ENCODE results near the gene SLIT3.
A peak's percentile ranks its signal among the peaks of the same experiment; 100 is the strongest.

The SLIT3 gene

DNA sequence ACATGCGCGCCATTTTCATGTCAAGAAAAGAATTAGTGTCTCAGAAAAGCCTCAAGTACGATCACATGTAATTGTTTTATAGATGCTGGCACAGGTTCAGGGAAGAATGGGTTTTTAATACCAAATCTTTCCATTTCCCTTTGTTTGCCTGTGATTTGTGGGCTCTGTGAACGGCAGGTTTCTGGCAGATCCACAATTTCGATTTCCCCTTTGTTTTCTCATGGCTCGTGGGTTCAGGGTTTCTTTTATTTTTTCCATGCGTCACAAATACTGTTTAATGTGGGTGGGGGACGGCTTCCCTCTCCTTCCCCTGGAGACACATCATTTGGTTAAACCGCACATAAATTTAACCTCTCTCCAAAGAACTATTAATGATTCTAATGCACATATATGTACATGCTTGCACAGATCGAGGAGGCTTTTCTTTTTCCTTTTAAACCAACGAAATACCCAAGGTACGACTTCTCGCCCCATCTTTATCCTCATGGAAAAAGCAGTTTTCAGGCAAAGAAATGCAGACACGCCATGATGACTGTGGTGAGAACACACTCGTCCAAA, 195.9 kb downstream of the SLIT3 start:
- no peak overlapping the region for H3K4me3 ChIP-seq (ENCODE audit: low read depth, low read length)
- in situ Hi-C loops (cut with HindIII; ENCODE audit: low pct_ligation_motif_present, low sequenced_read_pairs) = no loop called here
- H3K36me3 ChIP-seq (replicated peaks) = no peaks in the 10 kb centered on the region
- no peak for DNase-seq
- TF ChIP-seq, protein P1, sequence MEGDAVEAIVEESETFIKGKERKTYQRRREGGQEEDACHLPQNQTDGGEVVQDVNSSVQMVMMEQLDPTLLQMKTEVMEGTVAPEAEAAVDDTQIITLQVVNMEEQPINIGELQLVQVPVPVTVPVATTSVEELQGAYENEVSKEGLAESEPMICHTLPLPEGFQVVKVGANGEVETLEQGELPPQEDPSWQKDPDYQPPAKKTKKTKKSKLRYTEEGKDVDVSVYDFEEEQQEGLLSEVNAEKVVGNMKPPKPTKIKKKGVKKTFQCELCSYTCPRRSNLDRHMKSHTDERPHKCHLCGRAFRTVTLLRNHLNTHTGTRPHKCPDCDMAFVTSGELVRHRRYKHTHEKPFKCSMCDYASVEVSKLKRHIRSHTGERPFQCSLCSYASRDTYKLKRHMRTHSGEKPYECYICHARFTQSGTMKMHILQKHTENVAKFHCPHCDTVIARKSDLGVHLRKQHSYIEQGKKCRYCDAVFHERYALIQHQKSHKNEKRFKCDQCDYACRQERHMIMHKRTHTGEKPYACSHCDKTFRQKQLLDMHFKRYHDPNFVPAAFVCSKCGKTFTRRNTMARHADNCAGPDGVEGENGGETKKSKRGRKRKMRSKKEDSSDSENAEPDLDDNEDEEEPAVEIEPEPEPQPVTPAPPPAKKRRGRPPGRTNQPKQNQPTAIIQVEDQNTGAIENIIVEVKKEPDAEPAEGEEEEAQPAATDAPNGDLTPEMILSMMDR (IDR thresholded peaks at IDR 0.05; ENCODE audit: low read depth, low read length, missing control alignments) = no peak
- H3K27ac ChIP-seq = no peak overlapping the region
- no peaks in the 10 kb centered on the region for H3K27me3 ChIP-seq (replicated peaks)

DNA sequence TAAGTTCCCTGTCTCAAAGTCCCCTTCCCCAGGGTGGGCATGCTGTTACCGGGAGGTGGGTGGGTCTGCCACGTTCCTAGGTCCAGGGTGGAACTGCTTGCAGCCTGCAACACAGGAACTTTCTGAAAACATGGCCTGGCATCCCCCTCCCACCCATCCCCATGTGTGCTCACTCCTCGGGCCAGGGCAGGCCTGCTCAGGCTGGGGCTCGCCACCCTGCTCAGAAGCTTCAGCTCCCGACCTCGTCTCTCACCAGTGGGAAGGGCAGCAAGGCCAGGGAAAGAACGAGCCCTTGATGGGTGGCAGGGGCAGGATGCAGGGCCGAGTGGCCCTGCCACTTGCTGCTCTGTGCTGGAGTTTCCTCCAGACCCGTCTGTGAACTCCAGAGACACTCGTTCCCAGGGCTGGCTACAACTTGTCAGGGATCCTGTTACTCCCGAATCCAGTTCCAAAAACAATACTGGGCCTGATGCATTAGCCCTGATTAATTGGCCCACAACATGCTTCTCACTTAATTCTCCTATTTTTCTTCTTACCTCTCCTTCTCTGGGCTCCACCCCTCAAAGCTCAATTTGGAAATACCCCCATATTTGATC, 197.3 kb downstream of the SLIT3 start:
- Histone ChIP-seq H3K27ac (no peak overlapping the region), H3K36me3 (replicated peaks) (no peaks in the 10 kb centered on the region), H3K4me3 (ENCODE audit: low read depth, low read length) (no peak overlapping the region), H3K27me3 (replicated peaks) (no peaks in the 10 kb centered on the region)
- in situ Hi-C loops (cut with HindIII; ENCODE audit: low pct_ligation_motif_present, low sequenced_read_pairs) = no loop called here
- TF ChIP-seq, protein P1 (IDR thresholded peaks at IDR 0.05; ENCODE audit: low read depth, low read length, missing control alignments) = no peak
- DNase-seq = no peak

DNA sequence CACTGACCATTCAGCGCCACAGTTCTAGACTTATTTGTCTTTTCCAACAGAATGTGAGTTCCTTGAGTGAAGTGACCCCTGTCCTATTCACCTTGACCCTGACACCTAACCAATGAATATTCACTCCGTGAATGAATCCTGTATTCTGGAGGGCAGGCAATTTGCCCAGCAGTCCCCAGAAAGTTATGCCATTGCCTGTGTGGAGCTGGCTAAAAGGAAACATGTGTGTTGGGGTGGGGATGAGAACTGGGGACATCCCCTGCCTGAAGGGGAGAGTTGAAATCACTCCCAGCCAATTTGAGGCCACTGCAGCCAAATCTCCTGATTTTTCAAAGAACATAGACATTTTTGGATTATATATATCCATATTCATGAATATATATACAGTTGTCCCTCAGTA, 199.0 kb downstream of the SLIT3 start:
- DNase-seq = no peak
- Histone ChIP-seq H3K27me3 (replicated peaks) (no peaks in the 10 kb centered on the region), H3K4me3 (ENCODE audit: low read depth, low read length) (no peak overlapping the region), H3K36me3 (replicated peaks) (no peaks in the 10 kb centered on the region), H3K27ac (no peak overlapping the region)
- TF ChIP-seq, protein P1 (IDR thresholded peaks at IDR 0.05; ENCODE audit: low read depth, low read length, missing control alignments) = no peak
- in situ Hi-C loops (cut with HindIII; ENCODE audit: low pct_ligation_motif_present, low sequenced_read_pairs) = no loop called here

DNA sequence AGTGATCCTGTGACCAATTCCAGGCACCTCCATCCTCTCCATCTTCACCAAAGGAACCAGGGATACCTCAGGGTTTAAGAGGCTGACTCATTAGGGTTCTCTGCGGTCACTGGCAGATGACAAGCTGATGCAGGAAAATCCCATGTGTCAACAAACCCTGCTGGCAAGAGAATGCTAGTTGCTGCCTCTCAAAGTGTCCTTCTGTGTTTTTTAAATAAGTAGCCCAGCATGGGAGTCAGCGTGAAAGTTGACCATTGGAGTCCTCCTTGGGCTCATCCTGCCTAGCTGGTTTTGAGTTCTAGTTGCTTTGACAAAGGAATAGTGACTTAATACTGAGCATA, 200.2 kb downstream of the SLIT3 start:
- Histone ChIP-seq H3K27ac (no peak overlapping the region), H3K36me3 (replicated peaks) (no peaks in the 10 kb centered on the region), H3K4me3 (ENCODE audit: low read depth, low read length) (no peak overlapping the region), H3K27me3 (replicated peaks) (no peaks in the 10 kb centered on the region)
- peak; percentile 74 for DNase-seq
- in situ Hi-C loops (cut with HindIII; ENCODE audit: low pct_ligation_motif_present, low sequenced_read_pairs) = no loop called here
- TF ChIP-seq, protein P1 (IDR thresholded peaks at IDR 0.05; ENCODE audit: low read depth, low read length, missing control alignments) = no peak

DNA sequence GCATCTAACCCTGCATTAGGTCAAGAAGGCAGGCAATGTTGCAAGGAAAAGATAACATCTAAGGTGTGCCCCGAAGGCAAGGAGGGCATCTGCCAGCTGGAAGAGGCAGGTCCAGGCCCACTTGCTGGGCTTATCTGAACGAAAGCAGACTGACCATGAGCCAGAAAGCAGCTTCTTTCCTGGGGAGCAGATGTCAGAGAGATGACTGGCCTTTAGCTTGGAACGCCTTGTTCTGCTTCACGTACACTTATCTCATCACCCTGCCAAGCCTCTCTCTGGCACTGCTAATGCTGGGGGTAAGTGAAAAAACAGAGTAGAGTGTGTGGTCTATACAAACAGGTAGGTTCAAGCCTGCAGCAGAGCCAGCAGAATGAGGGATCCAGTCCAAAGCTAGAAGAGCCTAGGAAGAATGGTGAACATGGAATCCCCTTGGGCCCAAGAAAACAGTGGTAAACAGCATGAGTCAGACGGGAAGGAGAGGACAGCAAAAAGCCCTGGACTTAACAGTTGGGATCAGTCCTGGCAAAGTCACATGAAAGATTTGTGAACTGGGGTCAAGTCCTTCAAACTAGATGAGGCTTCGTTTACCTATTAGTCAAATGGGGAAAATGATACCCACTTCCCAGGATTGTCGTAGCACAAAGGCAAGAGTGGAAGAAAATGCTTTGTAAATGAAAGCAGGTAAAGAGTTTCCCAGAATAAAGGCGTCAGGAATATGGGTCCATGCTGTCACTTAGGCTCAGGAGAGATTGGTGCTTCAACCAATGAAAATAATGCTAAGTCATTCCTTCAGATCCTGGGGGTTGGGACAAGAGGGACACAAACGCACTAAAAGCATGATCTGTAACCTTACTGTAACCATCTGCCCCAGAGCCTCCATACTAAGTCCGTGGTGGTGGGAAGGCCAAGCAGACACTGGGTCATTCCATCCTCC, 200.9 kb downstream of the SLIT3 start:
- Histone ChIP-seq H3K27me3 (replicated peaks) (no peaks in the 10 kb centered on the region), H3K27ac (no peak overlapping the region), H3K4me3 (ENCODE audit: low read depth, low read length) (no peak overlapping the region), H3K36me3 (replicated peaks) (no peaks in the 10 kb centered on the region)
- in situ Hi-C loops (cut with HindIII; ENCODE audit: low pct_ligation_motif_present, low sequenced_read_pairs) = no loop called here
- TF ChIP-seq, protein P1 (IDR thresholded peaks at IDR 0.05; ENCODE audit: low read depth, low read length, missing control alignments) = no peak
- DNase-seq = no peak
